NOMO-1 (cell line): ENCODE measurements around the gene IQCH.
"Not testable (repeated sequence)": the region's sequence is repeated elsewhere in the genome, so short reads cannot be mapped to it uniquely, and the experiment has no call there.

Experiments used
- DNase-seq, 2 experiments: peaks; one replicate each; lab custom pipeline; 2025; ENCODE audit not compliant: unreplicated experiment in 2 of 2; lab: John Stamatoyannopoulos, UW

Gene IQCH

DNA sequence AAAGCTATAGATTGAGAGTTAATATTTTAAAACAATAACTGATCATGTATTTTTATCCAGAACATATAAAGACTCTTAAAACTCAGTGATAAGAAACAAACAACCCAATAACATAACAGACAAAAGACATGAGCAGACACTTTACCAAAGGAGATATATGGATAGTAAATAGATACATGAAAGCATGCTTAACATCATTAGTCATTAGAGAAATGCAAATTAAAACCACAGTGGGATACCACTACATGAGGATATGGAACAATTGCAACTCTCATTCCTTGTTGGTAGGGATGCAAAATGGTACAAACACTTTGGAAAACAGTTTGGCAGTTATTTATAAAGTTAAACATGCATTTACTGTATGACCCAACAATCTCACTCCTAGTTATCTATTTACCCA, 95.0 kb downstream of the IQCH start:
- DNase-seq = no peak

DNA sequence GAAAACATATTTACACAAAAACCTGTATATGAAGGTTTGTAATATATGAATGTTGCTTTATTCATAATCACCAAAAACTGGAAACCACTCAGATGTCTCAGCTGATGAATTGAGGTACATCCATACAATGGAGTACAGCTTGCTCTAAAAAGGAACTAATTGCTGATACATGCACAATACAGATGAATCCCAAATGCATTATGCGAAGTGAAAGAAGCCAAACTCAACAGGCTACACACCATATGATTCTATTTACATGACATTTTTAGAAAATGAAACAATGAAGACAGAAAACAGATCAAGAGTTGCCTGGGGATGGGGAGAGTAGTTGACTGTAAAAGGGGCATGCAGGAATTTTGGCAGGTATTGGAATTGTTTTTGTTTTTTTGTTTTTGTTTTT, 95.5 kb downstream of the IQCH start:
- DNase-seq = no peak

DNA sequence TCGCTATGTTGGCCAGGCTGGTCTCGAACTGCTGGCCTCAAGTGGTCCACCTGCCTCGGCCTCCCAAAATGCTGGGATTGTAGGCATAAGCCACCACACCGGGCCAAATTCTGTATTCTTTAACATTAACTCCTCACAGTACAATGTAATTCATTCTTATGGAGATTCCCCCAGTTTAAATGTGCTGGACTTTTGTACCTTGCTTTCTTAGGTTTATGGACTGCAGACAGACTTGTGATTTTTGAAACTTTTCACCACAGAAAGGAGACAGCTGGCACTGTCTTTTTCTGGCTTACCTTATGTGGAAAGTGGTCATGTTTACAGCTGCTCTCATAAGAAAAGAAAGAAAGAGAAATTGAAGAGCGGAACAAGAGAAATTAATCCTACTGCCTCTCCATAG, 103.8 kb downstream of the IQCH start:
- no peak for DNase-seq

DNA sequence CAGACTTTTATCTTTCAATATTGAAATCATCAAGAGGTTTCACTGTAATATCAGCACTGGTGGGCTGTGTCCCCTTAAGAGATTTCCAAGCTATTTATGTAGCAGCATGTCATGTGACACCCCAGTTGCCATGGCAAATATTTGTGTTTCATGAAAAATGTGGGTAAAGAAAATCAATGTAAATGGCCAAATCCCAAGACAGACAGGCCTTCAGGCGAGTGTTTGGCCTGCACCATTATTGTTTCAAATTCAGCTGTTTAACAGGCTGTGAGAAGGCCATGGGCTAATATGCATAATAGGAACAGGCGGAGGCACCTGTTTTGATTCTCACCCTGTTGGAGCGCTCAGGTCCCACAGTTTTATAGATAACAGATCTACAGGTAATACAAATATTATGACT, 104.2 kb downstream of the IQCH start:
- no peak for DNase-seq

DNA sequence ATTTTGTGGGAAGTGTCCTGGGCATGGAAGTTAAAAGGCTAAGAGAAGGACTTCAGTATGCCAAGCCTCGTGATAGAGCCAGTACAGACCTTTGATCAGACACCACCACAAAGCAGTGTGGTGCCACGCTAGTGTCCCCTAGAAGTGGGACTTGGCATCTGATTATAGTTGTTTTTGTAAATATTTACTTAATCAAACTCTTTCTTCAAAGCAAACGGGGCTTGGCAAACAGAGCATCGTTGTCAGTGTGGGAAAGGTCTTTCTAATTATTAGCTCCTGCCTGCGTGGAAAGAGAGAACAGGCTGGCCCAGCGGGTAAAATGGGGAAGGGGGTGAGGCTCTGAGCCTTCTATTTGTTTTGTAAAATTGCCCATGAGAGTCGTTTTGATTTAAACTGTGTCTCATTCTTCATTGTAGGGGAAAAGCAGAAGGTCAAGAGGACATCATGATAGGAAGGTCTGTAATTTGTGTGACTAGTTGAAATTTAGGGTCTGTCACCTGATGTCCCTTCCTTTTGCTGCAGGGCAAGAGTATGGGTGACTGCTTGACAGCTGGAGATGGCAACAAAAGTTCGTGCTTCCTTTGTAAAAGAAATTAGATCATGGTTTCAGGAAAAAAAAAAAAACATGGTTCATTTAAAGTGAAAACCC, 105.0 kb downstream of the IQCH start:
- DNase-seq = peak in 1 of 2 experiments; percentile 29

DNA sequence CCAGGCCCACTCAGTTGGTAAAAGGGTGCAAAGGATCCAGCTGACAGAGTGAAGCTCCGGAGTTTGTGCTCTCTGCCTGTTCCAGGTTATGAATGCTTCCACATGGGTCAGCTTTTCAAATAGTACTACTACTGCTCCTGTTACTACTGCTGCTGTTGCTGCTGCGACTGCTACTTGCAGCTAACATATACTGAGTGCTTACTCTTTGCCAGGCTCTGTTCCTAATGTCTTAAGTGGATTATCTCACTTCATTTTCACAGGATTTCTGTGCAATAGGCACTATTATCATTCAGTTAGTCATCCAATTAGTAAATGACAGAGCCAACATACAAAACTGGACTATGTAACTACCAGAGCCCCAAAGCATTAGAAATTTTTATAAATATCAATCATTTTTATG, 106.5 kb downstream of the IQCH start:
- no peak for DNase-seq

DNA sequence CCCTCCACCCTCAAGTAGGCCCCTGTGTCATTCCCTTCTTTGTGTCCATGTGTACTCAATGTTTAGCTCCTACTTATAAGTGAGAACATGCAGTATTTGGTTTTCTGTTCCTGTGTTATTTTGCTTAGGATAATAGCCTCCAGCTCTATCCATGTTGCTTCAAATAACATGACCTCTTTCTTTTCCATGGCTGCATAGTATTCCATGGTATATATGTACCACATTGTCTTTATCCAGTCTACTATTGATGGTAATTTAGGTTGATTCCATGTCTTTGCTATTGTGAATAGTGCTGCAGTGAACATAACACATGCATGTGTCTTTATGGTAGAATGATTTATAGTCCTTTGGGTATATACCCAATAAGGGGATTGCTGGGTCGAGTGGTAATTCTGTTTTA, 109.1 kb downstream of the IQCH start:
- DNase-seq = not testable (repeated sequence)

DNA sequence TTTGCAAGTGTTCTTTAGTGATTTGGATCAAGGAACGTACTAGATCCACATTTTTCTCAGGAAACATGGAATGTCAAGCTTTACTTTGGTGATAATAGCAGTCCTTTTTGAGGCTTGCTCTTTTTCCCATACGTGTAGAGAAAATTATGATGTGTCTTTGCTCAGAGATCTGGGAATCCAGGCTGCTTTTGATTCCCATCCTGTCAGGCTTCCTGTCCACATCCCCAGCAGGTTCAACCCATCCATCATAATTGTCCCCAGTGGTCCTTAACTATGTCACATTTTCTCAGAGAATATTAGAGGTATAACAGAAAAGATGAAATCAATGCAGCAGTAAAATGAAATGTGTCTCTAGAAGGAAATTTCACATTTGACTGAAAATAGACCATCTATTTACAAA, 111.4 kb downstream of the IQCH start:
- no peak for DNase-seq

DNA sequence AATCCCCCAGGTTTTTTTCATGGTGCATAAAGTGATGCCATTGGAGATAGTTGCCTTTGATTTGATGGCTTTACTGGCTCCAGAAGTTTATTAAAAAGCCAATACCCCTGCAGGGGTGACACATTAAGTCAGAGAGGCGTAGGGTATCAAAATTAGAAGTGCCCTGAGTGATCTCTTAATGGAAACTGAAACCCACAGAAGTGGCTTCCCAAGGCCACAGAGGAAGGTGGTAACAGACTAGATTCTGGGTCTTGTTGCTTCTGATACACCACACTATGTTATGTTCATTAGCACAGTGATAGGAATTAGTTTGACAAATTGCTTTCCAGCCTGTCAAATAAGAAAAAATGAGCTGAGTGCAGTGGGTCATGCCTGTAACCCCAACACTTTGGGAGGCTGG, 112.3 kb downstream of the IQCH start:
- DNase-seq = no peak

DNA sequence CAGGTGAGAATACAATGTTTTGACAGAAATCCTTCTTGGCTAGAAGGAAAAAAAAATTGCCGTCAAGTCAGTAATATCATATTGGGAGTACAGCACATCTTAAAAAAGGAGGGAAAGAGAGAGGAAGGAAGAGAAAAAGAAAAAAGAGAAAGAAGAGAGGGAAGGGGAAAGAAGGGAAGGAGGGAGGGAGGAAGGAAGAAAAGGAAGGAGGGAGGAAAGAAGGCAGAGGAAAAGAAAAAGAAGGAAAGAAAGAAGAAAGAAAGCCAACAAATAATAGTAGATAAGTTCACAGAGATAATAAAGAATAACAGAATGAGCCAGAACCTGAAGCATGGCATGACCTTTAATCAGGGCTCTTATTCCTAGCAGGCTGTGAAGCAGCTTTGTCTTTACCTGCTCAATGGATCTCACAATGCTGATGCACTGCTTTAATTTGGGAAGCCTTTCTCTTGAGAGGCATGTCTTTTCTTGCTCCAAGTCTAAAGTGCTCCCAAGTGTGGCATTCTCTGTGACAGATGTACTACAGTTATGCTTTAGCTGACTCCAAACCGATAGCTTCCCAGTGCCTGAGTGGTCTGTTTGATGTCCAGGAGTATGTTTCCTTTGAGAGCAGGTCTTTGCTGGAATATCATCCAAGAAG, 114.9 kb downstream of the IQCH start:
- no peak for DNase-seq

DNA sequence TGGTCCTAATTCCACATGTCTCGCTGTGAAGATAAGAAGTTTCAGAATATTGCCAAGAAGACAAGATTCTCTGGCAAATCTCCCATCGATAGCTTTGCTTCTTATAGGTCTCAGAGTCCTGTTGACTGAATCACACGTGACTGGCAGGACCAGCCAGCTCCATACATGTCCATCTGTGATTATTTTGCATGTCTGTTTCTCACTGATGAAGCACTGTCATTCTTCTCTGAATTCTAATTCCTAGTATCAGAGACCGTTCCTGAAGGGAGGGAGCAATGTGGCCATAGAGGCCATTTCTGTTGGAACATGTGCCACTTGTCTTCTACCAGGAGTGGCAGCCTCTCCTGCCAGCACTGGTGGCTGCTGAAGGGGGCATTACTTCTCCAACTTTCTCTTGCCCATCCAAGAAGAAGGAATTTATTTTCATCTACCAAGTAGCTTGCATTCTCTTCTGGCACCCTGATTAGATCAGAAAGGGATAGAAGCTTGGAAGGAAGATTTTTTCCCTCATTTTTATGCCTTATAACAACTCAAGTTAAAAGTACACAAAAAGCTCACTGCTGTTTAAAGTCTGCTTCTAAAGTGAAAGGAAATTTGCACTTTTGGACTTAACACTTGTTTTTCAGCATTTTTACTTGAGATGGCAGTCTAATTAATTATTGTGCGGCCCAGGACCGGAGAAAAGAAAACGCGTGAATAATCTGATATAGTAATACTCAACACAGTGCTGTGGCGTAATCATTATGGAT, 115.8 kb downstream of the IQCH start:
- no peak for DNase-seq

DNA sequence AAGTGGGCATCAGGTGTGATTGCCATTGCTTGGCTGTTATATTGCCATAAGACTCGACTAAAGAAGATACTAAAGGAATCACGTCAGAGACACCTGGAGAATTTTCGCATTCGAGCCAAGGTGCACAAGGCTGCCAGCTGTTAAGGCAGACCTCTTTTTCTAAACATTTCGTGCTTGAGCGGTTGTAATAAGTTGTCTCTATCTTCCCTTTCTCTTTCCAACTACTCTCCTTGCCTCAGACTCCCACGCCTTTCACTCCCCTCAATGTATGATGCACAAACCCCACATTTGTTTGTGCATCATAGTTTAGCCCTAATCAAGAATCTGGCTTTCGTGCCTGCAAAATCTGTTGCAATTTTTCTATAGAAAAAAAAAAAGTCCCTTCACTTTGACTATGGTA, 118.0 kb downstream of the IQCH start:
- DNase-seq = no peak

DNA sequence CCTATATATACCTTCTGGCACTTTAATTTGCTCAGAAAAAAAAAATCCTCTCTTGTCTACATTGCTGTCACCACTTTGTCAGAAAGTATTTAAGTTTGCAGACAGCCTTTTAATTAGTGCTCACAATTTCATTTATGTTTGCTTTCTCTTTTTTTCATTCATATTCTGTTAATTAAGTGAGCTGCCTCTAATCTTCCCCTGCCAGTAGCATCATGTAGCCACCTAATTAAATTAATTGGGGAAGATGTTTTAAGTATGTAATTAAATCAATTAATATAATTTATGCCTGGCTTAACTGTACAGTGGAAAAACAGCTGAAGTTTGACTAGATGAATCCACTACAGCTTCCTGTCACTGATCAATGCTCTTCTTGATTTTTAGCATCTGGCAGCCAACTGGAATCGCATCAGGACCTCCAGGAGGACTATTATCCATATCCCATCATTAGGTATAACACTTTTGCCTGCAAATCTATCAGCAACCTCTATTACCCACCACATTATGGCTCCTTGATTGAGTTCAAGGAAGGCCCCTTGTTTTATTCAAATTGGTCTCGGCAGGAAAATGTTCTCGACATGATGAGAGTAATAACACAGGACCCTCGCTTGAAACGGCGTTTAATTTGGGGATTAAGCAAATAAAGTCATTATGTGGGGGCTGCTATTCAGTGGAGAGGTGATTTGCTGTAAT, 118.5 kb downstream of the IQCH start:
- no peak for DNase-seq

DNA sequence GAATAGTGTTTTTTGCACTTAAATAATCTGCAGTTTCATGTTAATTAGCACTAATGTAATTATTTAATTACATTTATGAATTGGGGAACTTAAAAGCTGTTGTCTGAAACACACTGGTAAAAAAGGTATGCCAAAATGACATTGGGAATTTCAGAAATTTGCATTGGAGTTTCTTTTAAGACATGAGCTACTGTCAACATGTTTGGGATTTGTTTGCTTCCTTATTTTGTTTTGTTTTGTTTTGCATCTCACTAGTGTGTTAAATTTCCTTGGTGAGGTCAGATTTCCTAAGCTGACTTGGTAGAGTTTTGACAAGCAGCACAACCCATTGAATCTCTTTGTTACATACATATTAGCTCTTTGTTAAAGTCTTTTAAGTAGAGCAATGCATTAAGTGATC, 119.4 kb downstream of the IQCH start:
- no peak for DNase-seq

DNA sequence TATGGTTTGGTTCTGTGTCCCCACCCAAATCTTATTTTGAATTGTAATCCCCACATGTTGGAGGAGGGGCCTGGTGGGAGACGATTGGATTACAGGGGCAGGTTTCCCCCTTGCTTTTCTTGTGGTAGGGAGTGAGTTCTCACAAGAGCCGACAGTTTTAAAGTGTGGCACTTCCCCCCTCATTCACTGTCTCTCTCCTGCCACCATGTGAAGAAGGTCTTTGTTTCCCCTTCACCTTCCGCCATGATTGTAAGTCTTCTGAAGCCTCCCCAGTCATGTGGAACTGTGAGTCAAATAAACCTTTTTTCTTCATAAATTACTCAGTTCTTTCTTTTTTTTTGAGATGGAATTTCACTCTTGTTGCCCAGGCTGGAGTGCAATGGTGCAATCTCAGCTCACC, 124.9 kb downstream of the IQCH start:
- DNase-seq = no peak

DNA sequence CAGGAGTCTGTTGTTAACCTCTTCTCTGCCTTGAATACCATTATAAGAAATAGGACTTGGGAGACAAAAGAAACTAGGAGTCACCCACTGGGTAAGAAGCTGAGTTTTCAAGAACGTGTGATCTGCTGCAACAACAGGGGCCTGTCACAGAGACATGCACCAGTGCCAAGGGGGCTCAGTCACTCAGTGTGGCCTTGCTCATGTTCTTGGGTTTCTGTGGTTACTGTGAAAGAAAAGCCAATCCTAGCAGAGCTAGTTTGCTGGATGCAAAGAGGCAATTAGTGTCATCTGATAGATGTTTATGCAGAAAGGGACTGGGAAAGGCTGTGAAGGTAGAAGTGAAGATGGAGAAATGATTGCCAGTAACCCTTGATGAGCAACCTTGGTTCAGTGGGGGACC, 126.3 kb downstream of the IQCH start:
- no peak for DNase-seq

DNA sequence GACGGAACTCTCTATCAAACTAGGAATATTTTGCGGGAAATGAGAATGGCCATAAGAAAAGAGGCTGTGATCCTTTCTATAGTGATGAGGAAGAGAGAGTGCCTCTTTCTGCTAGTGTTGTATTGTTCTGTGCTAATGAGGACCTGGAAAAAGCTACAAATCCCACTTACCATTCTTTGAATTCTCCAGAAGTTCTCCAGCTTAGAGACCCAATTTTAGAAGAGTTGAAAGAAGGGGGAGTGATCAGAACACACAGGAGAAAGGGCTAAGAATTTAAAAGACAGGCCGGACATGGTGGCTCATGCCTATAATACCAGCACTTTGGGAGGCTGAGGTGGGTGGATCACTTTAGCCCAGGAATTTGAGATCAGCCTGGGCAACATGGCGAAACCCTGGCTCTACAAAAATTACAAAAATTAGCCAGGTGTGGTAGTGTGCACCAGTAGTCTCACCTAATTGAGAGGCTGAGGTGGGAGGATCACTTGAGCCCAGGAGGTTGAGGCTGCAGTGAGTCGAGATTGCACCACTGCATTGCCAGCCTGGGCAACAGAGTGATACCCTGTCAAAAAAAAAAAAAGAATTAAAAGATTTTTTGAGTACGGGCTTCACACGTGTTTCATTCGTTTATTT, 126.9 kb downstream of the IQCH start:
- no peak for DNase-seq

DNA sequence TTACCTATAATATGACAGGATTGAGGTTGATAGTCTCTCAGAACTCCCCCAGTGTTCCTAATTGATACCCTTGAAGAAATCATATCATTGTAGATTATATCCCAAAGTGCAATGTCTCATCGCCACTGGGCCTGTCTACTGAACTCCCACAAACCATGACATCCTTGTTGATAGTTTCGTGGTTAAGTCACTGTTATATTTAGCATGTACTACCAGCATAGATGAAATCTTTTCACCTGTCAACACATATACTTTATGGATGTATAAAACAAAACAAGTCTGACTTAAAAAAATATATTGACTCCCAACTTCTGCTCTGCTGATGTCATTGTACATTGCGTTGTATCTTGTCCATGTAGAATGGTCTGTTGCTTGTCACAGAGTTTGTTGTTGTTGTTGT, 128.1 kb downstream of the IQCH start:
- no peak for DNase-seq

DNA sequence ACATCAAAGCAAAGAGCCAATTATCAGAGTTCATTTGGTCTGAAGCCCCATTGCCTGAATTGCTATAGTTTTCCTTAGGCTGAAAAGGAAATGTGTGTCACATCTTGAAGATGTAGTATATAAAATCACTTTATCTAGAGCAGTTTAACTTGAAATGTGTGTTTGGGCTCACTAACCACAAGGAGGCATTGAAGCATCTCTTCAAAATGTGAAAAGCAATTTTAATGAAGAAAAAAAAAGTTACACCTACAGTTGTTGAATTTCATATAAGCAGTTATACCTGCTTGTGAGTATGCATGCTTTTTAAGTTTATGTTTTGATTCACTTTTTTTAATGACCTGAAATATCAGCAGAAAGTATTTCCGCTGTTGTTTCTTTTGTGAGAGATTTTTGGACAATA, 129.3 kb downstream of the IQCH start:
- DNase-seq = no peak

DNA sequence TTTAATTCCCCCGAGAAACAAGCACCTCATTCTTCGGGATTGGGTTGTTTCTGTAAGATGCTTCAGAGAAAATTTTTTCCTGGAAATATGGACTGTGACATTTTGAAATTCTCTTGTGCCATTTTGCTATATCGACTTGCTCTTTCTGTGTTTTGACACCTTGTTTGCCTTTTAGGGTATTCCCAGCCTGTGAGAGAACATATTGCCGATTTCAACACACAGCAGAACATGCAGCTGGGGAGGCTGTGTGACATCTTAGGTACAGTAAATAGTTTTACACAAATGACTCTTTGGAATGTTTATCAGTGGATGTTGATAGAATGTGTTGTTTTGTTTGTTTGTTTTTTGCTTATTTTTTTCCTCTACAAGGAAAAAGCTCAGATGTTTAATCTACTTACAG, 130.2 kb downstream of the IQCH start:
- DNase-seq = no peak

DNA sequence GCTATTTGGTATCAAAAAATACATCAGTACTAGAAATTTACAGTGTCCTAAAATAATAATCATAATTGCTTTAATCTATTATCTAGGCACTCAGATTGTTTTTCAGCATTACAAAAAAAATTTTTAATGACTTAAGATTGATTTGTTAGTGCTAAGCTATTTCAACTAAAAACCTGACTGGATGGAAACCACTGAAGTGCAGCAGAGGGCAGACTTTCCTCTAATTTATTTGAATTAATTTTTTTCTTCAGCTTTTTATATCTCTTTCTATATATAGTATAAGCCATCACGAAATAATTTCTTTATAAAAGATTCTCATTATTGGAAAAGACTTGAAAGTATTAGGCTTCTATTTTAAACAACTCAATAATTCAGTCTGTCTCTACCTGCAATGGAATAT, 131.4 kb downstream of the IQCH start:
- no peak for DNase-seq
